ENCODE measurements around the gene MRGPRX3. TPM values are rescaled to one million over a fixed set of nuclear protein-coding genes. Genes with fewer than 3 reads are reported as not detected.
A peak's percentile ranks its signal among the peaks of the same experiment; 100 is the strongest.

MRGPRX3 gene
- total RNA-seq, 1 experiment from 2014 or later = not detected

GRCh38 chr11:18091731-18092130 is 40.6 kb upstream of the MRGPRX3 start:
- H3K36me3 ChIP-seq (ENCODE audit: low read depth, low read length) = peaks cover 41% of the 10 kb centered on the region
- no peak overlapping the region for H3K4me2 ChIP-seq (ENCODE audit: low read length)
- intact Hi-C loops (cut with micrococcal nuclease) = no loop called here
- no peaks in the 10 kb centered on the region for H3K4me1 ChIP-seq (ENCODE audit: insufficient read depth, low read length)
- ChIA-PET POLR2A (ENCODE audit: unreplicated experiment) (no interaction called here), CTCF (no interaction called here)
- ATAC-seq (no peak), DNase-seq (peak; percentile 4)
- no peaks in the 10 kb centered on the region for H3K9me3 ChIP-seq (ENCODE audit: low read length)
- no peaks in the 10 kb centered on the region for H3K79me2 ChIP-seq (ENCODE audit: low read length)
- BruUV-seq (replicated peaks) = no TSS peak
- no peaks in the 10 kb centered on the region for H3F3A ChIP-seq (ENCODE audit: low read length, unreplicated experiment)
- no peak overlapping the region for H2AFZ ChIP-seq (ENCODE audit: low read length)
- no peak overlapping the region for H3K9ac ChIP-seq (ENCODE audit: low read length)
- no peak overlapping the region for H3K4me3 ChIP-seq (ENCODE audit: low read length)
- H3K27ac ChIP-seq (ENCODE audit: low read length) = no peak overlapping the region
- H3K9me2 ChIP-seq (replicated peaks; ENCODE audit: low read length) = no peaks in the 10 kb centered on the region
- no peaks in the 10 kb centered on the region for H3K27me3 ChIP-seq (ENCODE audit: low read length)
- H4K20me1 ChIP-seq (ENCODE audit: low read length) = no peaks in the 10 kb centered on the region
- TF ChIP-seq EZH2phosphoT487 (IDR thresholded peaks at IDR 0.05; ENCODE audit: borderline replicate concordance, low read length) = no peak
- no peak for TF ChIP-seq CTCF (conservative IDR thresholded peaks at IDR 0.05; ENCODE audit: low read depth, low read length)

GRCh38 chr11:18093959-18094358 is 38.4 kb upstream of the MRGPRX3 start:
- Histone ChIP-seq H3K9me3 (ENCODE audit: low read length) (no peaks in the 10 kb centered on the region), H4K20me1 (ENCODE audit: low read length) (no peaks in the 10 kb centered on the region), H3K9ac (ENCODE audit: low read length) (no peak overlapping the region), H2AFZ (ENCODE audit: low read length) (no peak overlapping the region), H3K36me3 (ENCODE audit: low read depth, low read length) (peaks cover 33% of the 10 kb centered on the region), H3K9me2 (replicated peaks; ENCODE audit: low read length) (no peaks in the 10 kb centered on the region), H3K27me3 (ENCODE audit: low read length) (no peaks in the 10 kb centered on the region), H3F3A (ENCODE audit: low read length, unreplicated experiment) (no peaks in the 10 kb centered on the region), H3K4me3 (ENCODE audit: low read length) (no peak overlapping the region), H3K4me2 (ENCODE audit: low read length) (no peak overlapping the region), H3K4me1 (ENCODE audit: insufficient read depth, low read length) (no peaks in the 10 kb centered on the region), H3K27ac (ENCODE audit: low read length) (no peak overlapping the region), H3K79me2 (ENCODE audit: low read length) (peaks cover 9% of the 10 kb centered on the region; the same call in 1 of the 2 replicates)
- BruUV-seq (replicated peaks) = no TSS peak
- no peak for ATAC-seq
- DNase-seq = no peak
- intact Hi-C loops (cut with micrococcal nuclease) = no loop called here
- CTCF ChIA-PET = no interaction called here
- POLR2A ChIA-PET (ENCODE audit: unreplicated experiment) = no interaction called here
- TF ChIP-seq CTCF (conservative IDR thresholded peaks at IDR 0.05; ENCODE audit: low read depth, low read length) (no peak), EZH2 (IDR thresholded peaks at IDR 0.05; ENCODE audit: low read length, unreplicated experiment) (no peak)

GRCh38 chr11:18100926-18101656 is 31.3 kb upstream of the MRGPRX3 start:
- Histone ChIP-seq H3K4me2 (ENCODE audit: low read length) (no peak overlapping the region), H3K4me3 (ENCODE audit: low read length) (no peak overlapping the region), H3F3A (ENCODE audit: low read length, unreplicated experiment) (no peaks in the 10 kb centered on the region), H3K27ac (ENCODE audit: low read length) (no peak overlapping the region), H3K9ac (ENCODE audit: low read length) (no peak overlapping the region), H2AFZ (ENCODE audit: low read length) (no peak overlapping the region), H3K79me2 (ENCODE audit: low read length) (peaks cover 49% of the 10 kb centered on the region), H3K27me3 (ENCODE audit: low read length) (no peaks in the 10 kb centered on the region), H3K9me3 (ENCODE audit: low read length) (no peaks in the 10 kb centered on the region), H3K4me1 (ENCODE audit: insufficient read depth, low read length) (peaks cover 9% of the 10 kb centered on the region), H3K36me3 (ENCODE audit: low read depth, low read length) (peaks cover 17% of the 10 kb centered on the region), H4K20me1 (ENCODE audit: low read length) (no peaks in the 10 kb centered on the region), H3K9me2 (replicated peaks; ENCODE audit: low read length) (no peaks in the 10 kb centered on the region)
- POLR2A ChIA-PET (ENCODE audit: unreplicated experiment) = no interaction called here
- DNase-seq = no peak
- BruUV-seq (replicated peaks) = no TSS peak
- no peak for TF ChIP-seq EZH2 (IDR thresholded peaks at IDR 0.05; ENCODE audit: low read length, unreplicated experiment)
- TF ChIP-seq EZH2phosphoT487 (IDR thresholded peaks at IDR 0.05; ENCODE audit: borderline replicate concordance, low read length) = no peak
- no peak for TF ChIP-seq CTCF (conservative IDR thresholded peaks at IDR 0.05; ENCODE audit: low read depth, low read length)
- CTCF ChIA-PET = no interaction called here
- ATAC-seq = no peak
- intact Hi-C loops (cut with micrococcal nuclease) = no loop called here

Measured in PC-3 (cell line).